ENCODE results near the gene SLC6A19. TPM values are rescaled to one million over a fixed set of nuclear protein-coding genes. Genes with fewer than 3 reads are reported as not detected.

SLC6A19 gene
- total and polyA plus RNA-seq, 2 of the 13 experiments (the other 11 are each of a cell fraction or from before 2014, with no cell fraction given): 0.02 TPM; not detected in 1

DNA sequence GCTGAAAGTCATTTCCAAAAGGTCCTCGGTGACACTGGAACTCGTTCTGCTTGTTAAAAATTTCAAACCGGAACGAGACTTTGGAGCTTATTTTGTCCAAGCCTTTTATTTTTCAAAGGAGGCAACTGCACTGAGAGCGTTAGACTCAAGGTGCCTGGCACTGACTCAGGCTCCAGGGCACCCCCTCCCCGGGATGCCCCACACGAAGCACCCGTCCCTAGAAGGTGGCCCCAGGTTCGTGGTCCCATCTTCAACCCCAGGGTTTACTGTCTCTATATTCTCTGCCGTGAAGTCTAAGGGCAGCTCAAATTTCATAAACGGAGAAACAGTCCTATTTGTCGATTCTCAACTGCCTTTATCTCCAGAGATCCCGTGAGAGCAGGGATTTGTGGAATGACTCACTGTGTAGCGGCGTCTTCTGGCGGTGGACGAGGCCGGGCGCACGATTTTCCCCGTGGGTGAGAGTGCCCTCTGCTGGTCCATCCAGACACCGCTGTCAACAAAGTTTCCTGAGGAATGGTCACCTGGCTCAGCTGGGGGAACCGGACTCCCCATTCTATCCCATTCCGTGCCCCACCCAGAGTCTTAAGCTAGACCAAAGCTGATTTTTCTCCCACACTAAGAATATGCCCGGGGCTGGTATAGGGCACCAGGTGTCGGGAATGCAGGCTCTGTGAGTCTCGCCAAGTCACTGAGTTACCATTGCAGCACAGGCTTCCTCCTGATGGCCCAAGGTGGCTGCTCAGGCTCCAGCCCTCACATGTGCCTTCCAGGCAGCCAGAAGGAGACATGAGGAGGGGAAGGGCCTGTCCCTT, 27.1 kb upstream of the SLC6A19 start (continued):
- TF ChIP-seq, protein P1, sequence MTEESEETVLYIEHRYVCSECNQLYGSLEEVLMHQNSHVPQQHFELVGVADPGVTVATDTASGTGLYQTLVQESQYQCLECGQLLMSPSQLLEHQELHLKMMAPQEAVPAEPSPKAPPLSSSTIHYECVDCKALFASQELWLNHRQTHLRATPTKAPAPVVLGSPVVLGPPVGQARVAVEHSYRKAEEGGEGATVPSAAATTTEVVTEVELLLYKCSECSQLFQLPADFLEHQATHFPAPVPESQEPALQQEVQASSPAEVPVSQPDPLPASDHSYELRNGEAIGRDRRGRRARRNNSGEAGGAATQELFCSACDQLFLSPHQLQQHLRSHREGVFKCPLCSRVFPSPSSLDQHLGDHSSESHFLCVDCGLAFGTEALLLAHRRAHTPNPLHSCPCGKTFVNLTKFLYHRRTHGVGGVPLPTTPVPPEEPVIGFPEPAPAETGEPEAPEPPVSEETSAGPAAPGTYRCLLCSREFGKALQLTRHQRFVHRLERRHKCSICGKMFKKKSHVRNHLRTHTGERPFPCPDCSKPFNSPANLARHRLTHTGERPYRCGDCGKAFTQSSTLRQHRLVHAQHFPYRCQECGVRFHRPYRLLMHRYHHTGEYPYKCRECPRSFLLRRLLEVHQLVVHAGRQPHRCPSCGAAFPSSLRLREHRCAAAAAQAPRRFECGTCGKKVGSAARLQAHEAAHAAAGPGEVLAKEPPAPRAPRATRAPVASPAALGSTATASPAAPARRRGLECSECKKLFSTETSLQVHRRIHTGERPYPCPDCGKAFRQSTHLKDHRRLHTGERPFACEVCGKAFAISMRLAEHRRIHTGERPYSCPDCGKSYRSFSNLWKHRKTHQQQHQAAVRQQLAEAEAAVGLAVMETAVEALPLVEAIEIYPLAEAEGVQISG (CRISPR knock-in tag; IDR thresholded peaks at IDR 0.05): peak; percentile 27; the same call in 1 of the 2 replicates
- TF ChIP-seq, protein P2, sequence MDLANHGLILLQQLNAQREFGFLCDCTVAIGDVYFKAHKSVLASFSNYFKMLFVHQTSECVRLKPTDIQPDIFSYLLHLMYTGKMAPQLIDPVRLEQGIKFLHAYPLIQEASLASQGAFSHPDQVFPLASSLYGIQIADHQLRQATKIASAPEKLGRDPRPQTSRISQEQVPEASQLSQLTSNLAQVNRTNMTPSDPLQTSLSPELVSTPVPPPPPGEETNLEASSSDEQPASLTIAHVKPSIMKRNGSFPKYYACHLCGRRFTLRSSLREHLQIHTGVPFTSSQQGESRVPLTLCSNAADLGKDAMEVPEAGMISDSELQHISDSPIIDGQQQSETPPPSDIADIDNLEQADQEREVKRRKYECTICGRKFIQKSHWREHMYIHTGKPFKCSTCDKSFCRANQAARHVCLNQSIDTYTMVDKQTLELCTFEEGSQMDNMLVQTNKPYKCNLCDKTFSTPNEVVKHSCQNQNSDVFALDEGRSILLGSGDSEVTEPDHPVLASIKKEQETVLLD (CRISPR knock-in tag; IDR thresholded peaks at IDR 0.05; ENCODE audit: low read depth): no peak
- TF ChIP-seq FOXO1 (CRISPR knock-in tag; IDR thresholded peaks at IDR 0.05) (peak; percentile 62), ZNF543 (CRISPR knock-in tag; IDR thresholded peaks at IDR 0.05) (0 out of 2 replicates have a peak, but pooled peaks have one; percentile 39), ZNF772 (CRISPR knock-in tag; IDR thresholded peaks at IDR 0.05) (no peak), ZC3H4 (CRISPR knock-in tag; IDR thresholded peaks at IDR 0.05; ENCODE audit: borderline replicate concordance) (no peak), KDM2A (CRISPR knock-in tag; IDR thresholded peaks at IDR 0.05; ENCODE audit: borderline replicate concordance, low read depth) (peak; percentile 81; the same call in 1 of the 2 replicates), GATAD1 (CRISPR knock-in tag; IDR thresholded peaks at IDR 0.05) (peak; percentile 45; the same call in 1 of the 2 replicates), XRCC5 (optimal IDR thresholded peaks at IDR 0.05; ENCODE audit: low read length) (peak; percentile 94), RXRB (CRISPR knock-in tag; IDR thresholded peaks at IDR 0.05; ENCODE audit: borderline replicate concordance) (peak; percentile 29; the same call in 1 of the 2 replicates), PCBP2 (optimal IDR thresholded peaks at IDR 0.05; ENCODE audit: low read depth, low read length, poor library complexity, severe bottlenecking) (no peak), PITX1 (CRISPR knock-in tag; IDR thresholded peaks at IDR 0.05) (peak; percentile 60; the same call in 1 of the 2 replicates)
- TF ChIP-seq, protein P3, sequence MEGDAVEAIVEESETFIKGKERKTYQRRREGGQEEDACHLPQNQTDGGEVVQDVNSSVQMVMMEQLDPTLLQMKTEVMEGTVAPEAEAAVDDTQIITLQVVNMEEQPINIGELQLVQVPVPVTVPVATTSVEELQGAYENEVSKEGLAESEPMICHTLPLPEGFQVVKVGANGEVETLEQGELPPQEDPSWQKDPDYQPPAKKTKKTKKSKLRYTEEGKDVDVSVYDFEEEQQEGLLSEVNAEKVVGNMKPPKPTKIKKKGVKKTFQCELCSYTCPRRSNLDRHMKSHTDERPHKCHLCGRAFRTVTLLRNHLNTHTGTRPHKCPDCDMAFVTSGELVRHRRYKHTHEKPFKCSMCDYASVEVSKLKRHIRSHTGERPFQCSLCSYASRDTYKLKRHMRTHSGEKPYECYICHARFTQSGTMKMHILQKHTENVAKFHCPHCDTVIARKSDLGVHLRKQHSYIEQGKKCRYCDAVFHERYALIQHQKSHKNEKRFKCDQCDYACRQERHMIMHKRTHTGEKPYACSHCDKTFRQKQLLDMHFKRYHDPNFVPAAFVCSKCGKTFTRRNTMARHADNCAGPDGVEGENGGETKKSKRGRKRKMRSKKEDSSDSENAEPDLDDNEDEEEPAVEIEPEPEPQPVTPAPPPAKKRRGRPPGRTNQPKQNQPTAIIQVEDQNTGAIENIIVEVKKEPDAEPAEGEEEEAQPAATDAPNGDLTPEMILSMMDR (CRISPR knock-in tag; IDR thresholded peaks at IDR 0.05): peak; percentile 90
- TF ChIP-seq, protein P4, sequence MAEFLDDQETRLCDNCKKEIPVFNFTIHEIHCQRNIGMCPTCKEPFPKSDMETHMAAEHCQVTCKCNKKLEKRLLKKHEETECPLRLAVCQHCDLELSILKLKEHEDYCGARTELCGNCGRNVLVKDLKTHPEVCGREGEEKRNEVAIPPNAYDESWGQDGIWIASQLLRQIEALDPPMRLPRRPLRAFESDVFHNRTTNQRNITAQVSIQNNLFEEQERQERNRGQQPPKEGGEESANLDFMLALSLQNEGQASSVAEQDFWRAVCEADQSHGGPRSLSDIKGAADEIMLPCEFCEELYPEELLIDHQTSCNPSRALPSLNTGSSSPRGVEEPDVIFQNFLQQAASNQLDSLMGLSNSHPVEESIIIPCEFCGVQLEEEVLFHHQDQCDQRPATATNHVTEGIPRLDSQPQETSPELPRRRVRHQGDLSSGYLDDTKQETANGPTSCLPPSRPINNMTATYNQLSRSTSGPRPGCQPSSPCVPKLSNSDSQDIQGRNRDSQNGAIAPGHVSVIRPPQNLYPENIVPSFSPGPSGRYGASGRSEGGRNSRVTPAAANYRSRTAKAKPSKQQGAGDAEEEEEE (CRISPR knock-in tag; IDR thresholded peaks at IDR 0.05; ENCODE audit: borderline replicate concordance): no peak
- TF ChIP-seq, protein P5, sequence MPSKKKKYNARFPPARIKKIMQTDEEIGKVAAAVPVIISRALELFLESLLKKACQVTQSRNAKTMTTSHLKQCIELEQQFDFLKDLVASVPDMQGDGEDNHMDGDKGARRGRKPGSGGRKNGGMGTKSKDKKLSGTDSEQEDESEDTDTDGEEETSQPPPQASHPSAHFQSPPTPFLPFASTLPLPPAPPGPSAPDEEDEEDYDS (CRISPR knock-in tag; IDR thresholded peaks at IDR 0.05): peak; percentile 49
- TF ChIP-seq, protein P6, sequence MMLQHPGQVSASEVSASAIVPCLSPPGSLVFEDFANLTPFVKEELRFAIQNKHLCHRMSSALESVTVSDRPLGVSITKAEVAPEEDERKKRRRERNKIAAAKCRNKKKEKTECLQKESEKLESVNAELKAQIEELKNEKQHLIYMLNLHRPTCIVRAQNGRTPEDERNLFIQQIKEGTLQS (CRISPR knock-in tag; IDR thresholded peaks at IDR 0.05): peak; percentile 76
- TF ChIP-seq, protein P7, sequence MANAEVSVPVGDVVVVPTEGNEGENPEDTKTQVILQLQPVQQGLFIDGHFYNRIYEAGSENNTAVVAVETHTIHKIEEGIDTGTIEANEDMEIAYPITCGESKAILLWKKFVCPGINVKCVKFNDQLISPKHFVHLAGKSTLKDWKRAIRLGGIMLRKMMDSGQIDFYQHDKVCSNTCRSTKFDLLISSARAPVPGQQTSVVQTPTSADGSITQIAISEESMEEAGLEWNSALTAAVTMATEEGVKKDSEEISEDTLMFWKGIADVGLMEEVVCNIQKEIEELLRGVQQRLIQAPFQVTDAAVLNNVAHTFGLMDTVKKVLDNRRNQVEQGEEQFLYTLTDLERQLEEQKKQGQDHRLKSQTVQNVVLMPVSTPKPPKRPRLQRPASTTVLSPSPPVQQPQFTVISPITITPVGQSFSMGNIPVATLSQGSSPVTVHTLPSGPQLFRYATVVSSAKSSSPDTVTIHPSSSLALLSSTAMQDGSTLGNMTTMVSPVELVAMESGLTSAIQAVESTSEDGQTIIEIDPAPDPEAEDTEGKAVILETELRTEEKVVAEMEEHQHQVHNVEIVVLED (CRISPR knock-in tag; IDR thresholded peaks at IDR 0.05; ENCODE audit: borderline replicate concordance): 0 out of 2 replicates have a peak, but pooled peaks have one; percentile 22

Measured in HepG2 (cell line).